ENCODE measurements around the gene SMAD3. TPM values are rescaled to one million over a fixed set of nuclear protein-coding genes. Genes with fewer than 3 reads are reported as not detected.
A peak's percentile ranks its signal among the peaks of the same experiment; 100 is the strongest.

SMAD3 gene
- total RNA-seq, 1 donor from 2014 or later, result 53.5 TPM

DNA sequence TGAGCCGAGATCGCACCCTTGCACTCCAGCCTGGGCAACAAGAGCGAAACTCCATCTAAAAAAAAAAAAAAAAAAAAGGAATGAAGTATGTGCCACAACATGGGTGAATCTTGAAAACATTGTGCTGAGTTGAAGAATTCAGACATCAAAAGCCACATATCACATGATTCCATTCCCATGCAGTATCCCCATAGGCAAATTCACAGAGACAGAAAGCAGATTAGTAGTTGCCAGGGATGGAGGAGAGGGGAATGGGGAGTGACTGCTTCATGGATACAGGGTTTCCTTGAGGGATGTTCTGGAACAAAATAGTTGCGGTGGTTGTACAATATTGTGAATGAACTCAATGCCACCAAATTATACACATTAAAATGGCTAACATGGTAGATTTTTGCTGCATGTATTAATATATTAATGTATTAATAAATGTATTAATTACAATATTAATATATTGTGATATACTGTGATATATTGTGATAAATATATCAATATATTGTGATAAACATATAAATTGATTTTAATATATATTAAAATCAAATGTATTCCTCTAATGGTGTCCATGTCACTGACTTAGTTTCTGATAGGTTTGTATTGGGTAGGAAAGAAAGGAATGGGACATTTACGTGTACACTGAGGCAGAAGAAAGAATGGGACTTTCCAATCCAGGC, 34.9 kb downstream of the SMAD3 start:
- no peaks in the 10 kb centered on the region for H3K36me3 ChIP-seq
- no peak for DNase-seq (ENCODE audit: extremely low spot score in 2 of 2)
- H3K27me3 ChIP-seq, result no peaks in the 10 kb centered on the region
- H3K27ac ChIP-seq, result peak overlapping the region; percentile 12
- no peaks in the 10 kb centered on the region for H3K9me3 ChIP-seq
- H3K4me3 ChIP-seq, result no peak overlapping the region
- TF ChIP-seq, protein P1, sequence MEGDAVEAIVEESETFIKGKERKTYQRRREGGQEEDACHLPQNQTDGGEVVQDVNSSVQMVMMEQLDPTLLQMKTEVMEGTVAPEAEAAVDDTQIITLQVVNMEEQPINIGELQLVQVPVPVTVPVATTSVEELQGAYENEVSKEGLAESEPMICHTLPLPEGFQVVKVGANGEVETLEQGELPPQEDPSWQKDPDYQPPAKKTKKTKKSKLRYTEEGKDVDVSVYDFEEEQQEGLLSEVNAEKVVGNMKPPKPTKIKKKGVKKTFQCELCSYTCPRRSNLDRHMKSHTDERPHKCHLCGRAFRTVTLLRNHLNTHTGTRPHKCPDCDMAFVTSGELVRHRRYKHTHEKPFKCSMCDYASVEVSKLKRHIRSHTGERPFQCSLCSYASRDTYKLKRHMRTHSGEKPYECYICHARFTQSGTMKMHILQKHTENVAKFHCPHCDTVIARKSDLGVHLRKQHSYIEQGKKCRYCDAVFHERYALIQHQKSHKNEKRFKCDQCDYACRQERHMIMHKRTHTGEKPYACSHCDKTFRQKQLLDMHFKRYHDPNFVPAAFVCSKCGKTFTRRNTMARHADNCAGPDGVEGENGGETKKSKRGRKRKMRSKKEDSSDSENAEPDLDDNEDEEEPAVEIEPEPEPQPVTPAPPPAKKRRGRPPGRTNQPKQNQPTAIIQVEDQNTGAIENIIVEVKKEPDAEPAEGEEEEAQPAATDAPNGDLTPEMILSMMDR (IDR thresholded peaks at IDR 0.05), result no peak
- no peak for TF ChIP-seq POLR2AphosphoS5 (IDR thresholded peaks at IDR 0.05; ENCODE audit: insufficient read depth in 1 of 2, low read depth in 1 of 2)
- H3K4me1 ChIP-seq, result peaks cover 84% of the 10 kb centered on the region
- intact Hi-C loops (cut with DNase I), result no loop called here

DNA sequence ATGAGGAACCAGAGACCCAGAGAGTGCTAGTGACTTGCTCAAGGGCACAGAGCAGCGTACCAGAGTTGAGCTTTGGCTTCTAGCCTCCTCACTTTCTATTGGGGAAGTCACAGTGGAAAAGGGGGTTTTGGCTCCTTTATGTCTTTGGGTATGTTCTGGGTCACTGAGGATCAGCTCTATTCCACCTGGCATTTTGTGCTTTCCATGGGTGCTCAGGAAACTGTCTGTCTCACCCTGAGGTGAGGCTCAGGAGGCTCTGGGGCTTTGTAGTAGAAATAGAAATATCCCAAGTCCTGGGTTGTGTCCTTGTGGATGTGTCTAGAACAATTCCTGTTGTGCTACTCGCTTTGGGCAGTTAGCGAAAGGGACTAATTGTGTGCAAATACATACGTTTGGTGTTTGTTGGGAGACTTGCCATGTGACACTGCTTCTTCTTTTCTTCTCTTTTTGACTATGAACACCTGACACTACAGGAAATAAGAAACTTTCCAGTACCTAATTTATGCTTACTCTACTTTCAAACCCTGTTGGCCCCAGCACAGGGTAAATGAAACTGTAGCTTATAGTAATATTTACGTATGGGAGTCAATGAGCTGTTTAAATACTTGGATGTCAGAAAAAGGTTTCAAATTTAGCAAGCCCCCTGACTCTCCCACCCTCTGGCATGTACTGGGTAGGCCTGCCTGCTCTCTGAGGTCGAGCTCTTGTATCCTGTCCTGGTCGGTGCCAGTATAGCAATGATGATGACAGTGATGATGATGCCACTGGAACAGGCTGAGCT, 35.6 kb downstream of the SMAD3 start:
- no peak for TF ChIP-seq POLR2AphosphoS5 (IDR thresholded peaks at IDR 0.05; ENCODE audit: insufficient read depth in 1 of 2, low read depth in 1 of 2)
- no peak for TF ChIP-seq POLR2A (IDR thresholded peaks at IDR 0.05)
- TF ChIP-seq, protein P1 (IDR thresholded peaks at IDR 0.05), result no peak
- Histone ChIP-seq H3K36me3 (no peaks in the 10 kb centered on the region), H3K9me3 (no peaks in the 10 kb centered on the region), H3K4me1 (peaks cover 91% of the 10 kb centered on the region), H3K4me3 (no peak overlapping the region), H3K27me3 (no peaks in the 10 kb centered on the region), H3K27ac (peak overlapping the region; percentile 12)
- DNase-seq (ENCODE audit: extremely low spot score in 2 of 2), result no peak
- intact Hi-C loops (cut with DNase I), result no loop called here

DNA sequence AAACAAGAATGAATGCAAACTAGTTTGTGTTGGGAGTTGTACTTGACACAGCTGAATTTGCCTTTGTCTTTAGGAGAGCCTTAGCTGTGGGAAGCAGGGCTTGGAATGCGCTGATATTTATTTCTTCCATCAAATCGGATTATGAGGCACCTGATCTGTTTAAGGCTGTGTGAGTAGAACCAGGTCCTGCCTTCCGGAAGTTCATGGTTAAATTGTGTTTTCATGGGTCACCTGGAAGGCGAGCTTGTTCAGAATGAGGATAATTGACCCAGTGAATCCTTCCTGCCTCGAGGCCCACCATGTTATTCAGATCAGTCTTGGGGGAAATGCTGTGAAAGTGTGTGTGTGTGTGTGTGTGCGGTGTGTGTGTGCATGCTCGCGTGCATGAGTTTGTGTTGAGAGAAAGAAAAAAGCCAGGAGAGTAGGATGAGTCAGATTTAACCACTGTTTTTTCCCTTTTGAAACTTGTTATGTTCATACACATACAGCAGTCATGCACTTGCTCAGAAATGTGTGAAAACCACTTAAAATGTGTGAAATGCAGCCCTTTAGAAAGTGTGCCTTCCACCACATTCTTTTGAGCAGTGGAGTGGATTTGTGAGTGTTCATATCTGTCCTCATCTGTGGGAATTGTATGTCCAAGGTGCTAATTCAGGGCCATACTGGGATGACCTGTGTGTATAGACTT, 36.7 kb downstream of the SMAD3 start:
- TF ChIP-seq POLR2A (IDR thresholded peaks at IDR 0.05) (no peak), POLR2AphosphoS5 (IDR thresholded peaks at IDR 0.05; ENCODE audit: insufficient read depth in 1 of 2, low read depth in 1 of 2) (no peak)
- TF ChIP-seq, protein P1 (IDR thresholded peaks at IDR 0.05), result no peak
- no peaks in the 10 kb centered on the region for H3K36me3 ChIP-seq
- no peaks in the 10 kb centered on the region for H3K9me3 ChIP-seq
- H3K27ac ChIP-seq, result peak overlapping the region; percentile 1
- H3K4me1 ChIP-seq, result peaks cover 98% of the 10 kb centered on the region
- no peak overlapping the region for H3K4me3 ChIP-seq
- no peaks in the 10 kb centered on the region for H3K27me3 ChIP-seq
- no peak for DNase-seq (ENCODE audit: extremely low spot score in 2 of 2)
- intact Hi-C loops (cut with DNase I), result no loop called here

DNA sequence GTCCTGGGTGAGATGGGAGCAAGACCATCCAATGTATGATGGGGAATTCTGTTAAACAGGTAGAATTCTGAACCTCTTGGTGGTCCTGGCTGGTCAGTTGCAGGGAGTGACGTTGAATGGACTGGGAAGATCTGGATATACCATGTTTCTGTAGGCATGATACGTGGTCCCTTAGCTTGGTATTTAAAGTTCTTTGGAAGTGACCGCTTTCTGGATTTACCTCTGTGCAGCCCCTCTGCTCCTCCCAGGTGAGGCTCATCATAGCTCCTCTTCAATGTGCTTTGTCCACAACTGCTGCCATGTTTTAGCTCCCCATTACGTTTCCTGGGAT, 37.2 kb downstream of the SMAD3 start:
- intact Hi-C loops (cut with DNase I), result no loop called here
- Histone ChIP-seq H3K9me3 (no peaks in the 10 kb centered on the region), H3K27ac (no peak overlapping the region), H3K36me3 (no peaks in the 10 kb centered on the region), H3K27me3 (no peaks in the 10 kb centered on the region), H3K4me3 (no peak overlapping the region), H3K4me1 (peaks cover 98% of the 10 kb centered on the region)
- no peak for DNase-seq (ENCODE audit: extremely low spot score in 2 of 2)
- TF ChIP-seq POLR2AphosphoS5 (IDR thresholded peaks at IDR 0.05; ENCODE audit: insufficient read depth in 1 of 2, low read depth in 1 of 2) (no peak), POLR2A (IDR thresholded peaks at IDR 0.05) (no peak)
- TF ChIP-seq, protein P1 (IDR thresholded peaks at IDR 0.05), result no peak
